Measurements from ENCODE around the gene CCDC38.

DNA sequence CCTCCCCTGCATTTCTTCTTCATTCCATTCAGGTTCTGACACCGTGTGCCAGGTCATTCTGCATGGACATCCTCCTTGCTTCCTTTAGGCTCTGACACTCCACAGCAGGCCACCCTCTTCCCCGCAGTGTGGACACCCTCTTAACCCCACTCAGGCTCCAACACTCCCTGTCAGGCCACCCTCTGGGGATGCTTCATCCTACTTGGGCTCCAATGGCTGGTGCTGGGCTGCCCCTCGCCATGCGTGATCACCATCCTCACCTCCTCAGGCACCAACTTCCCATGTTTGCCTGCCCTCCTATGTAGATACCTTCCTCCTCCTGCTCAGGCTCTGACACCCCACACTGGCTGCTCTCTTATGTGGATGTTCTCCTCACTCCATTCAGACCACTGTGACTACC is 90.3 kb downstream of the CCDC38 start:
- TF ChIP-seq CTCF (IDR thresholded peaks at IDR 0.05) (no peak), POLR2A (IDR thresholded peaks at IDR 0.05) (no peak), EP300 (IDR thresholded peaks at IDR 0.05) (no peak), POLR2AphosphoS5 (IDR thresholded peaks at IDR 0.05) (no peak)
